GM12891 (cell line): ENCODE results near the gene ACTN4.

Experiments
- POLR2A ChIP-seq: IDR thresholded peaks from 2 replicates; pipeline ENCODE4 v1.6.1; 2011; ENCODE audit warnings: low read depth, low read length, control low read depth
- POLR2AphosphoS5 ChIP-seq: IDR thresholded peaks from 2 replicates; pipeline ENCODE4 v1.6.1; 2011; ENCODE audit warnings: low read depth, low read length, control low read depth
- SPI1 ChIP-seq: IDR thresholded peaks from 2 replicates; pipeline ENCODE4 v1.6.1; 2011; ENCODE audit warnings: low read depth, low read length, control low read depth
- TAF1 ChIP-seq: IDR thresholded peaks from 2 replicates; pipeline ENCODE4 v1.6.1; 2011; ENCODE audit warnings: low read depth, low read length, control low read depth

DNA sequence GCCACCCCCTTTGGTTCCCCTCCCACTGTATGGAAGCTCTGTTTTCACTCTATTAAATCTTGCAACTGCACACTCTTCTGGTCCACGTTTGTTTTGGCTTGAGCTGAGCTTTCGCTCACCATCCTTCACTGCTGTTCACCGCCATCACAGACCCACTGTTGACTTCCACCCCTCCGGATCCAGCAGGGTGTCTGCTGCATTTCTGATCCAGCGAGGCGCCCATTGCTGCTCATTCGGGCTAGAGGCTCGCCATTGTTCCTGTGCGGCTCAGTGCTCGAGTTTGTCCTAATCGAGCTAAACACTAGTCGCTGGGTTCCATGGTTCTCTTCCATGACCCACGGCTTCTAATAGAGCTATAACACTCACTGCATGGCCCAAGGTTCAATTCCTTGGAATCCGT, 42.7 kb downstream of the ACTN4 start:
- TF ChIP-seq POLR2AphosphoS5 (no peak), POLR2A (no peak), TAF1 (no peak), SPI1 (no peak)
